ENCODE data around the gene CNN2.

GRCh38 chr19:1035998-1036621, 9.7 kb downstream of the CNN2 start:
- TF ChIP-seq, protein P1, sequence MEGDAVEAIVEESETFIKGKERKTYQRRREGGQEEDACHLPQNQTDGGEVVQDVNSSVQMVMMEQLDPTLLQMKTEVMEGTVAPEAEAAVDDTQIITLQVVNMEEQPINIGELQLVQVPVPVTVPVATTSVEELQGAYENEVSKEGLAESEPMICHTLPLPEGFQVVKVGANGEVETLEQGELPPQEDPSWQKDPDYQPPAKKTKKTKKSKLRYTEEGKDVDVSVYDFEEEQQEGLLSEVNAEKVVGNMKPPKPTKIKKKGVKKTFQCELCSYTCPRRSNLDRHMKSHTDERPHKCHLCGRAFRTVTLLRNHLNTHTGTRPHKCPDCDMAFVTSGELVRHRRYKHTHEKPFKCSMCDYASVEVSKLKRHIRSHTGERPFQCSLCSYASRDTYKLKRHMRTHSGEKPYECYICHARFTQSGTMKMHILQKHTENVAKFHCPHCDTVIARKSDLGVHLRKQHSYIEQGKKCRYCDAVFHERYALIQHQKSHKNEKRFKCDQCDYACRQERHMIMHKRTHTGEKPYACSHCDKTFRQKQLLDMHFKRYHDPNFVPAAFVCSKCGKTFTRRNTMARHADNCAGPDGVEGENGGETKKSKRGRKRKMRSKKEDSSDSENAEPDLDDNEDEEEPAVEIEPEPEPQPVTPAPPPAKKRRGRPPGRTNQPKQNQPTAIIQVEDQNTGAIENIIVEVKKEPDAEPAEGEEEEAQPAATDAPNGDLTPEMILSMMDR (IDR thresholded peaks at IDR 0.05; ENCODE audit: low read depth, low read length, missing input control): no peak
- TF ChIP-seq EGR1 (IDR thresholded peaks at IDR 0.05; ENCODE audit: low read depth in 2 of 2) (no peak), JUND (IDR thresholded peaks at IDR 0.05) (no peak), RAD21 (IDR thresholded peaks at IDR 0.05) (no peak)

All from liver (tissue), 3 donors.